Right ventricle myocardium superior (tissue), 1 donor: ENCODE results near the gene FAM20C. TPM values are rescaled to one million over a fixed set of nuclear protein-coding genes. Genes with fewer than 3 reads are reported as not detected.

Experiments
- ATAC-seq: fragments of 200-7000 bp; cut with Tn5 transposase; one replicate; pipeline ENCODE4 v1.9.1; 2020; ENCODE audit warnings: mild to moderate bottlenecking; ENCODE audit not compliant: poor library complexity
- DNase-seq: peaks from one replicate; pipeline ENCODE4 v3.0.0-alpha.2; 2020
- intact Hi-C: fragments of 100-400 bp; cut with DNase I; formaldehyde crosslinking; loops from one replicate; pipeline ENCODE4 v1.11.2; 2022
- total RNA-seq: library from RNA; stranded (reverse); fragmentation: NEBNext Ultra II Directional; extraction: Animal tissue kit (Norgen Biotek cat#: 25700); gene quantifications from one replicate; pipeline ENCODE4 v1.2.1, GENCODE V29; 2021
- donor health status: DM: no; HTN: yes; CAD: no; lungs with severe emphysema.

FAM20C gene
- total RNA-seq, 1 donor from 2014 or later, result 23.4 TPM

DNA sequence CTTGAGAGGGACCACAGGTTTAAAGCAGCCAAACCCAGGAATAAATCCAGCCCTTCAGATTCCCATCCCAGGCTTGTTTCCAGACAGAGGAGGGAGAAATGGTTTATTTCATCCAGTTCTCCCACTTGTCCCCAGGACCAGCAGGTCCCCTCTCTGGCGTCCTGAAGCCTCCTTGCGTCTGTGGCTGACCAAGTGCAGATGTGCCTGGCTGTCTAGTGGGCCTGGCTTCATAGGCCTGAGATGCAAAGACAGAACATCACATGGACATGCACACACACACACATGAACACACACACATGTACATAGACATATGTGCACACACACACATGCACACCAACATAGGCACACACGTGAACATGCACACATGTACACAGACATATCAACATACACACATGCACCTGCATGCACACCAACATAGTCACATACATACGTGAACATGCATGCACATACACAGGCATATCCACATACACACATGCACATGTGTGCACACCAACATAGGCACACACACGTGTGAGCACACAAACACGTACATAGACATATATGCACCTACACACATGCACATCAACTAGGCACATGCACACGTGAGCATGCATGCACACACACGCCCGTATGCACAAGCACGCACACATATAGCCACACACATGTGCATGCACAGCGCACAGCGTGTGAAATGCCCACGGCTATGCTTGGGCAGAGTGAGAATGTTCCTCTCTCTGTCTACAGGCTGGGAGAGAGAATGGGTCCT is 108.3 kb downstream of the FAM20C start:
- DNase-seq, result no peak
- intact Hi-C loops, result no loop called here

DNA sequence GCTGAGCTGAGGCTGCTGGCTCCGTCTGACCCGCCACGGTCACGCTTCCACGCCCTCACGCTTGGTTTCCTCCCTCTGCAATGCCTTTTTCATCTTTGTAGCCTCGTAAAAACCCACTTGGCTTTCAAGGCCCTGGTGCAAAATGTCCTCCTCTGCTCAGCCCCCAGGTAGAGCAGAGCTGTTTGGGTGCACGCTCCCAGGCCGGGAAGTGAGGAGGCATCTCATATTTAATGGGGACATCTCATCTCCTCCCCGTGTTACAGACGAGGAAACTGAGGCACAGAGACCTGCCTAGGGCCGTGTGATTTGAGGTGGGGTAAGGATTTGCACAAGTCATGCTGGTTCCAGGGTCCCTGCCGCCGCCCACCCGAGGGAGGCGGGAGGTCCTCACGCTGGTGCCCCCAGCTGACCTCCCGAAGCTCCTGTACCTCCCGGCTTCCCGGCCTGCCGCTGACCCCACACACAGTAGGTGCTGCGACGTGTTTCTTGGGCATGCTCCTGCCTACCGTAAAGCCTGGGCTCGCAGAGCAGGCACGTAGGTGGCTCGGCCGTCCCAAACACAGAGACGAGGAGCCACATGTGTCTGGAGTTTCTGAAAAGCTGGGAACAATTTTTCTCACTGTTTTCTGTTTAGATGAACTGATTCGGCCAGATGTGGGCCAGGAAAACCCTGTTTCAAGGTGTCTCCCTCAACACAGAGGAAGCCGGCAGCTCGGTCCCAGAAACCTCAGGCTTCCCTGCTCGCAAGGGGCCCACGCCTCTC is 109.1 kb downstream of the FAM20C start:
- intact Hi-C loops, result no loop called here
- ATAC-seq, result no peak
- no peak for DNase-seq

More for the DNA sequence above, 108.3 kb downstream of the FAM20C start:
- no peak for ATAC-seq

DNA sequence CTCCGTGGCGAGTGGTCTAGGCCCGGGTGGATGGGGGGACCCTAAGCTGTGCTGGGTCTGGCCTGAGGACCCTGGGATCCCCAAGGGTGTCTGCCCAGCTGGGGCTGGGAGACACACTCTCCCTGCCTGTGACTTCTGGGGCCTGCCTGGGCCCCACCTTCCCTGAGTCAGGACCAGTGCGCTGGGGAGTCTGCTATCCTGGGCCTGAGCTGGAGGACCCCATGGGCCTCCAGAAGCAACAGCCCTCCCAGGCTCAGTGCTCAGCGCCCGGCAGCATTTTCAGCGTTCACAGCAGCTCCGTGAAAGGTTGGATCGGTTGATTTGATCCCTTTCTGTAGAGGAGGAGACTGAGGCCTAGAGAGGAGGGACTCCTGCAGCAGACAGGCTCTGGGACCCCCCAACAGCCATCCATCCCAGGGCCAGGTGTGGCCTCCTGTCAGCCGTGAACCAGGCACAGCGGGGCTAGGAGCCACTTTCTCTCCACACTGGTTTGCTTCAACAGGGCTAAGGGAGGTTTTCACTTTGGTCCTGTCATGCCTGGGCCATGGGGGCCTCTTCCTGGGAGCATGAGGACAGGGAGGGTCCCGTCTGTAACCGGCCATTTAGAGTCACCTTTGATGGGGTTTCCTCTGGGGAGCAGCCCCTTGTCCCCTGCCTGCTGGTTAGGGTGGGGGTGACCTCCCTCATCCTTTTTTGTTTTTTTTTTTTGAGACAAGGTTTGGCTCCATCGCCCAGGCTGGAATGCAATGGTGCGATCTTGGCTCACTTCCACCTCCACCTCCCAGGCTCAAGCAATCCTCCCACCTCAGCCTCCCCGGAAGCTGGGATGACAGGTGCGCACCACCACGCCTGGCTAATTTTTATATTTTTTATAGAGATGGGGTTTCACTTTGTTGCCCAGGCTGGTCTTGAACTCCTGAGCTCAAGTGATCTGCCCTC is 110.0 kb downstream of the FAM20C start:
- ATAC-seq (no peak), DNase-seq (no peak)
- intact Hi-C loops, result no loop called here

DNA sequence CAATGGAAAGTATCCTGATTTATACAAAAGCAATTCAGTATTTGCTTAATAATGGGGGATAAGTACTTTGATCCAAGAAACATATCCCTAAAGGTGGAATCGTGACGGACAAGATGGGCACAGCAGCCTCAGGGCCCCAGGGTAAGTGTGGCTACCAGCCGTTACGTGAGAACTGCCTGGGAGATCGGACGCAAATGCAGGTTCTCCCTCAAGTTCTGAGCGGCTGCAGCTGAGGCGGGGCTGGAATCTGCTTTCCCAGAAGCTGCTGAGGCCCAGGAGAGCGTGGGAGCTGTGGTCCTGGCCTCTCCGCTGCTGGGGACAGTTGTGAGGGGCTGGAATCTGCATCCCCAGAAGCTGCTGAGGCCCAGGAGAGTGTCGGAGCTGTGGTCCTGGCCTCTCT is 111.1 kb downstream of the FAM20C start:
- DNase-seq (no peak), ATAC-seq (no peak)
- intact Hi-C loops, result no loop called here

DNA sequence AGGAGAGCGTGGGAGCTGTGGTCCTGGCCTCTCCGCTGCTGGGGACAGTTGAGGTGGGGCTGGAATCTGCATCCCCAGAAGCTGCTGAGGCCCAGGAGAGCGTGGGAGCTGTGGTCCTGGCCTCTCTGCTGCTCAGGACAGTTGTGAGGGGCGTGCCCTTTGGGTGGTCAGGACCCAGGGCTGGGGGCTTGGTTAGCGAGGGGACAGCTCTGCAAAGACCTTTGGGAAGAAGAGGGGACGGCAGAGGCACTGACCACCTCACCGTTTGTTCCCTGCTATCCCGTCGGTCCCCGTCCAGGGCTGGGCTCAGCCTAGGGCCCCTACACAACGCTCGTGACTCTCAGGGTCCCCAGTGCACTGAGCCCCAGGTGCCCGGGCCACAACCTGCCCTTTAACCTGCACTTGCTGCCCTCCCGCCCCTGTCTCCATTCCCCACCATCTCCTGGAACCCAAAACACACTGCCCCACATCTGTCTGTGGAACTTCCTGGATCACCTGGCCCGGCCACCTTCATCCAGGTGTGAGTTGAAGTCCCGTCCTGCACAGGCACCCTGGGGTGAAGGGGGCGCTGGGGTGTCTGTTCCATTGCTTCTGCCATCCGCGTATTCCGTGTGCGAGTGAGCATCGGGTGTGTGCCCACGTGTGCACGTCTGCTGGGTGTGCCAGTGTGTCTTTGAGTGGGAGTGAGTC is 111.7 kb downstream of the FAM20C start:
- intact Hi-C loops, result no loop called here
- ATAC-seq (no peak), DNase-seq (no peak)

DNA sequence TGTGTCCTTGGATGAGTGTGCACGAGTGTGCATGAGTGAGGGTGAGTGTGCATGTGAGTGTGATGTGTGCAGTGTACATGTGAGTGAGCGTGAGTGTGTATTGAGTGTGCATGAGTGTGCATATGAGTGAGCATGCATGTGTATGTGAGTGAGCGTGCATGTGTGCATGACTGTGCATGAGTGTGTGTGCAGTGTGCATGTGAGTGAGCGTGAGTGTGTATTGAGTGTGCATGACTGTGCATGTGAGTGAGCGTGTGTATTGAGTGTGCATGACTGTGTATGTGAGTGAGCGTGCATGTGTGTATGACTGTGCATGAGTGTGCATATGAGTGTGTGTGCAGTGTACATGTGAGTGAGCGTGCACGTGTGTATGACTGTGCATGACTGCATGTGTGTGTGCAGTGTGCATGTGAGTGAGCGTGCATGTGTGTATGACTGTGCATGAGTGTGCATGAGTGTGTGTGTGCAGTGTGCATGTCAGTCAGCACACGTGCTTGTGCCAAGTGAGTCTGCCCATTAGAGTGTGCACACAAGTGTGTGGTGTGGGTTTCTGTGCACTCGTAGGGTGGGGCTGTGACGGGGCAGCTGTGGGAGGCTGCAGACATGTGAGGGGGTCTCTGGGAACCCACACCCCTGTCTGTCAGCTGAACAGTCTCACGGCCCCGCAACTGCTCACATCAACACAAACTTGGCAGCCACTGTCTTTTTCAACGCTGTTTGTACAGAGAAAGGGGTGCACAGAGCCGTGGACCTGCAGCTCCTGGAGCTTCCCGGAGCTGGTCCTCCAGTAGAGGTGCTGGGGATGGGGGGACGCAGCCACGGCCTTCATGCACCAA is 112.4 kb downstream of the FAM20C start:
- no peak for ATAC-seq
- intact Hi-C loops, result no loop called here

DNA sequence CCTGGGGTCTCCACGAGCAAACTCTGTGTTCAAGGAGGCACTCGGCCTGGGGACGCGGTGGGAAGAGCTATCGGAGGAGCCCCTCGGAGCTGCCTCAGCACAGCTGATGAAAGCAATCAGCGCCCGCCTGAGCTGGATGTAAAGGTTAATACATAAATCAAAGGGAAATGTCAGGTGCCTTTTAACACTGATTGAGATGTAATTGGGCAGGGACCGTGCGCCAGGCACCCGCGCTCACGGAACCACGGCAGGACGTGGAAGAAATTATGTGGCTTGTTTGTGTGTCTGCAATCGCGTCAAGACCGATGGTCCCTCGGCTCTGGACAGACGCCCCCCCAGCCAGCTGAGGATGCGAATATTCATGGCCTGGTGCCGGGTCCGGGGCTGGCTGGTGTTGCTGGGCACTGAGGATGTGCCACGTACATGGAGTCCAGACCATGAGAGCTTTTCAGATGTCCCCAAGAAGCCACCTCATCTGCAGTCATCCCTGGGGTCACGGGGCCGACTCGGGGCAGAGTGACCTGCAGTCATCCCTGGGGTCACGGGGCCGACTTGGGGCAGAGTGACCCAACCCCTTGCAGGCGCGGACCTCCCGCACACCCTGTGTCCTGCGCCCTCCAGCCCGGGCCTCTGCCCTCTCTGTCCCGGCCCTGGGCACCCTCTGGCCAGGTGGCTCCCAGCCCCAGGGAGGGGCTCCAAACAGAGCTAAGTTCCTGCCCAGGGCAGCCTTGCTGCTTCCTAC is 113.2 kb downstream of the FAM20C start:
- intact Hi-C loops, result no loop called here
- DNase-seq (peak; percentile 27), ATAC-seq (no peak)

More for the DNA sequence above, 112.4 kb downstream of the FAM20C start:
- no peak for DNase-seq

DNA sequence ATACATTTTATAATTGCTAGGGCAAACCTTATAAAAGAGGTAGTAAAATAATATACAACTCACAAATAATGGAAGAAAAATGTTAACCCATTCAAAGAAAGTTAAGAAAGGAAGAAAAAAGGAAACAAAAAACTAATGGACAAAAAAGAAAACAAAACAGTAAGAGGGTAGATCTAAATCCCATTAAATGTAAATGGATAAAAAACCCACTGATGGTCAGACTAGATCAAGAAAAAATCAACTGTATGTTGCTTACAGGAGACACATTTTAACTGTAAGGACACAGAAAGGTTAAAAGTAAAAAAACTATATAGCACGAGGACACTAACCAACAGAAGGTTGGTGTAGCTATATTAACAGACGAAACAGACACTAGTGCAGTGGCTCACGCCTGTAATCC is 115.6 kb downstream of the FAM20C start:
- no peak for DNase-seq
- no peak for ATAC-seq
- intact Hi-C loops, result no loop called here

DNA sequence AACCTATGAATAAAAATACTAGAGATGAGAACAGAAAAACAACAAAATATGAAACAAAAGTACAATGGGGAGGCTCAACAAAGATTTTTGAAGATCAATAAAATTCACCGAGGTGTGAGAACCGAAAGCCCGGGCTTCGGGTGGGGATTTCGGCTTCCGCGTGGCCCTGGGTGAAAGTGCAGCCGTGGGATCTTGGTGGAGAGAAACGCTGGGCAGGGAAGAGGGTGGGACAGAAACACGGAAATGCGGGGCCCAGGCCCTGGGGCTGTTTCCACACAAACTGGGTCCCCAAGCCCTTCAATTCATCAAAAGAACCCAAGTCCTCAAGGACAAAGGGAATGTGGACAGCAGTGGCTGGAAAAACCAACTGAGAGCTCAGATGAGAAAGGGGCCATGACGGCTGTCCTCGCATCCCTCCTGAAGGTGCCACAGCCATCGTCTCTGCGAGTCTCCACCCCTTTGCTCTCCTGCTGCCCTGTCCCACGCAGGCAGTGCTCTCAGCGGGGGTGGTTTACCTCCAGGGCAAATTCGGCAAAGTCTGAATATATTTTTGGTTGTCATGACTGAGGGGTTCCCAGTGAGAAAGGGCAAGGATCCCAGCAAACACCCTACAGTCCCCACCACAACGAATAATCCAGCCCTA is 117.3 kb downstream of the FAM20C start:
- DNase-seq, result peak; percentile 24
- no peak for ATAC-seq
- intact Hi-C loops, result no loop called here

Other genes starting within 250 kb of the FAM20C start
- not detected for gene FOXL3, start 97.6 kb downstream of the FAM20C start, total RNA-seq